ENCODE measurements around the gene WSCD2. TPM values are rescaled to one million over a fixed set of nuclear protein-coding genes. Genes with fewer than 3 reads are reported as not detected.

WSCD2 gene
- polyA plus RNA-seq, 1 of the 3 experiments (the other 2 are of a cell fraction): 0.03 TPM

DNA sequence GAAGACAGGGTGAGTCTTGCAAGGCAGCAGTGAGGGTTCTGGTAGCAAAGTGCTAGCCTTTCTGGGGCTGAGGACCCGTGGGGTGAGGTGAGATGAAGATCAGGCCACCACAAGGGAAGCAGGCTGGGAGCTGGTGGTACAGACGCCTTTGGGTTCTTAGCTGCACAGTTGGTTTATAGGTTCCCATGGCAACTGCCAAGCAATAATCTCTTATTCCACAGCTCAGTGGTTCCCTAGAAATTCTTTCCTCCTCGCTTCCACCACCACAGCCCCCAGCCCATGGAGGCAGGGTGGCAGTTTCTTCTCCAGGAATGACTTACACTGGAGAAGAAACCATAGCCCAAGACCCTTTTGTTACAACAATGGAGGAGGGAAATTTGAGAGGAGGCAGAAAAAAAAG, 127.9 kb downstream of the WSCD2 start:
- CTCF ChIA-PET: interaction anchor here (1.2 kb wide), 1 partner anchor 18 kb away, joined by 3 read pairs; no protein-coding TSS in a partner anchor
- no peak for TF ChIP-seq SMC3 (IDR thresholded peaks at IDR 0.05; ENCODE audit: low read depth, low read length)
- no peak for TF ChIP-seq EZH2phosphoT487 (IDR thresholded peaks at IDR 0.05; ENCODE audit: borderline replicate concordance, low read depth)
- TF ChIP-seq, protein P1, sequence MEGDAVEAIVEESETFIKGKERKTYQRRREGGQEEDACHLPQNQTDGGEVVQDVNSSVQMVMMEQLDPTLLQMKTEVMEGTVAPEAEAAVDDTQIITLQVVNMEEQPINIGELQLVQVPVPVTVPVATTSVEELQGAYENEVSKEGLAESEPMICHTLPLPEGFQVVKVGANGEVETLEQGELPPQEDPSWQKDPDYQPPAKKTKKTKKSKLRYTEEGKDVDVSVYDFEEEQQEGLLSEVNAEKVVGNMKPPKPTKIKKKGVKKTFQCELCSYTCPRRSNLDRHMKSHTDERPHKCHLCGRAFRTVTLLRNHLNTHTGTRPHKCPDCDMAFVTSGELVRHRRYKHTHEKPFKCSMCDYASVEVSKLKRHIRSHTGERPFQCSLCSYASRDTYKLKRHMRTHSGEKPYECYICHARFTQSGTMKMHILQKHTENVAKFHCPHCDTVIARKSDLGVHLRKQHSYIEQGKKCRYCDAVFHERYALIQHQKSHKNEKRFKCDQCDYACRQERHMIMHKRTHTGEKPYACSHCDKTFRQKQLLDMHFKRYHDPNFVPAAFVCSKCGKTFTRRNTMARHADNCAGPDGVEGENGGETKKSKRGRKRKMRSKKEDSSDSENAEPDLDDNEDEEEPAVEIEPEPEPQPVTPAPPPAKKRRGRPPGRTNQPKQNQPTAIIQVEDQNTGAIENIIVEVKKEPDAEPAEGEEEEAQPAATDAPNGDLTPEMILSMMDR (IDR thresholded peaks at IDR 0.05): no peak
- TF ChIP-seq NFIC (IDR thresholded peaks at IDR 0.05; ENCODE audit: borderline replicate concordance): no peak
- no peak for TF ChIP-seq RXRA (IDR thresholded peaks at IDR 0.05; ENCODE audit: borderline replicate concordance, low read depth)
- peaks cover 0 to 20% of the 10 kb centered on the region in 2 experiments; a peak in 1 of 4 replicates for H3K4me1 ChIP-seq (ENCODE audit: control insufficient read depth in 1 of 2, insufficient read depth in 2 of 2, low read depth in 1 of 2, low read length in 1 of 2)
- no peaks in the 10 kb centered on the region for H3K27me3 ChIP-seq (ENCODE audit: insufficient read depth)
- H3K9ac ChIP-seq: no peak overlapping the region
- DNase-seq: no peak
- no peaks in the 10 kb centered on the region for H3K9me2 ChIP-seq
- H3K36me3 ChIP-seq (replicated peaks in 1 of 2; ENCODE audit: control insufficient read depth in 1 of 2, insufficient read depth in 2 of 2, low read length in 1 of 2): no peaks in the 10 kb centered on the region
- no peaks in the 10 kb centered on the region for H3K79me2 ChIP-seq (ENCODE audit: insufficient read depth)
- no peaks in the 10 kb centered on the region for H3F3A ChIP-seq (replicated peaks; ENCODE audit: insufficient read depth)
- 13% methylated on average over 3 of the region's 3 CpGs for WGBS (ENCODE audit: low lambda C conversion rate)
- H2AFZ ChIP-seq (ENCODE audit: low read depth): no peak overlapping the region
- peaks cover 12% of the 10 kb centered on the region; the same call in 1 of the 2 replicates for H3K9me3 ChIP-seq
- H3K4me3 ChIP-seq (ENCODE audit: low read depth in 2 of 2, low read length in 1 of 2): no peak overlapping the region
- no peak overlapping the region for H3K4me2 ChIP-seq
- POLR2A ChIA-PET: no interaction called here
- H4K20me1 ChIP-seq (ENCODE audit: insufficient read depth): no peaks in the 10 kb centered on the region
- H3K27ac ChIP-seq (ENCODE audit: low read depth in 2 of 2, low read length in 1 of 2): no peak overlapping the region; a peak in 1 of 4 replicates

DNA sequence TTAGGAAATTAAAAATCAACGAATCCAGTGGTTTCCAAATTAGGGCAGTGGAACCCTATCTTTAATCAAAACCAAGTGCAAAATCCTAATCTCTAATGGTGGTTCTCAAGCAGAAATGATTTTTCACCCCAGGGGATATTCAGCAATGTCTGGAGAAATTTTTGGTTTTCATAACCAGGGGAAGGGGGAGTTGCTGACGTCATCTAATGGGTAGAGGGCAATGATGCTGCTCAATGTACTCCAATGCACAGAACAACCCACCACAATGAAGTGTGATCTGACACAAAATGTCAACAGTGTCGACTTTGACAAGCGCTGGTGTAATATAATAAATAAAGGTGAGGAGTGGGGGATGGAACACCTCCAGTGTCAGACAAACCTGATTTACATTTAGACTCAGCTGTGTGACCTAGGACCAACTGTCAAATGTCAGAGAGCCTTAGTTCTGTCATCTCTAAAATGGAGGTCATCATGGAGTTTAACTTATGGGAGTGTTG, 128.6 kb downstream of the WSCD2 start:
- H3K9me2 ChIP-seq: no peaks in the 10 kb centered on the region
- ChIA-PET CTCF (interaction anchor here (1.2 kb wide), 1 partner anchor 19 kb away, joined by 3 read pairs; no protein-coding TSS in a partner anchor), POLR2A (no interaction called here)
- no peak for DNase-seq
- no peaks in the 10 kb centered on the region for H3K36me3 ChIP-seq (replicated peaks in 1 of 2; ENCODE audit: control insufficient read depth in 1 of 2, insufficient read depth in 2 of 2, low read length in 1 of 2)
- H3K27me3 ChIP-seq (ENCODE audit: insufficient read depth): no peaks in the 10 kb centered on the region
- H2AFZ ChIP-seq (ENCODE audit: low read depth): no peak overlapping the region
- H3K9ac ChIP-seq: no peak overlapping the region
- H3K9me3 ChIP-seq: peaks cover 12% of the 10 kb centered on the region; the same call in 1 of the 2 replicates
- no peak overlapping the region for H3K27ac ChIP-seq (ENCODE audit: low read depth in 2 of 2, low read length in 1 of 2)
- peaks cover 0 to 18% of the 10 kb centered on the region in 2 experiments; a peak in 1 of 4 replicates for H3K4me1 ChIP-seq (ENCODE audit: control insufficient read depth in 1 of 2, insufficient read depth in 2 of 2, low read depth in 1 of 2, low read length in 1 of 2)
- H3K4me2 ChIP-seq: no peak overlapping the region
- H3F3A ChIP-seq (replicated peaks; ENCODE audit: insufficient read depth): no peaks in the 10 kb centered on the region
- H3K4me3 ChIP-seq (ENCODE audit: low read depth in 2 of 2, low read length in 1 of 2): no peak overlapping the region
- TF ChIP-seq FOXM1 (IDR thresholded peaks at IDR 0.05; ENCODE audit: low read depth) (no peak), NFIC (IDR thresholded peaks at IDR 0.05; ENCODE audit: borderline replicate concordance) (no peak)
- TF ChIP-seq, protein P2, sequence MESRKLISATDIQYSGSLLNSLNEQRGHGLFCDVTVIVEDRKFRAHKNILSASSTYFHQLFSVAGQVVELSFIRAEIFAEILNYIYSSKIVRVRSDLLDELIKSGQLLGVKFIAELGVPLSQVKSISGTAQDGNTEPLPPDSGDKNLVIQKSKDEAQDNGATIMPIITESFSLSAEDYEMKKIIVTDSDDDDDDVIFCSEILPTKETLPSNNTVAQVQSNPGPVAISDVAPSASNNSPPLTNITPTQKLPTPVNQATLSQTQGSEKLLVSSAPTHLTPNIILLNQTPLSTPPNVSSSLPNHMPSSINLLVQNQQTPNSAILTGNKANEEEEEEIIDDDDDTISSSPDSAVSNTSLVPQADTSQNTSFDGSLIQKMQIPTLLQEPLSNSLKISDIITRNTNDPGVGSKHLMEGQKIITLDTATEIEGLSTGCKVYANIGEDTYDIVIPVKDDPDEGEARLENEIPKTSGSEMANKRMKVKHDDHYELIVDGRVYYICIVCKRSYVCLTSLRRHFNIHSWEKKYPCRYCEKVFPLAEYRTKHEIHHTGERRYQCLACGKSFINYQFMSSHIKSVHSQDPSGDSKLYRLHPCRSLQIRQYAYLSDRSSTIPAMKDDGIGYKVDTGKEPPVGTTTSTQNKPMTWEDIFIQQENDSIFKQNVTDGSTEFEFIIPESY (IDR thresholded peaks at IDR 0.05; ENCODE audit: borderline replicate concordance, low read depth): no peak
- 30% methylated on average over 4 of the region's 4 CpGs for WGBS (ENCODE audit: low lambda C conversion rate)
- H4K20me1 ChIP-seq (ENCODE audit: insufficient read depth): no peaks in the 10 kb centered on the region
- H3K79me2 ChIP-seq (ENCODE audit: insufficient read depth): no peaks in the 10 kb centered on the region

All from SK-N-SH (cell line).